ENCODE measurements around the gene NCBP1.

DNA sequence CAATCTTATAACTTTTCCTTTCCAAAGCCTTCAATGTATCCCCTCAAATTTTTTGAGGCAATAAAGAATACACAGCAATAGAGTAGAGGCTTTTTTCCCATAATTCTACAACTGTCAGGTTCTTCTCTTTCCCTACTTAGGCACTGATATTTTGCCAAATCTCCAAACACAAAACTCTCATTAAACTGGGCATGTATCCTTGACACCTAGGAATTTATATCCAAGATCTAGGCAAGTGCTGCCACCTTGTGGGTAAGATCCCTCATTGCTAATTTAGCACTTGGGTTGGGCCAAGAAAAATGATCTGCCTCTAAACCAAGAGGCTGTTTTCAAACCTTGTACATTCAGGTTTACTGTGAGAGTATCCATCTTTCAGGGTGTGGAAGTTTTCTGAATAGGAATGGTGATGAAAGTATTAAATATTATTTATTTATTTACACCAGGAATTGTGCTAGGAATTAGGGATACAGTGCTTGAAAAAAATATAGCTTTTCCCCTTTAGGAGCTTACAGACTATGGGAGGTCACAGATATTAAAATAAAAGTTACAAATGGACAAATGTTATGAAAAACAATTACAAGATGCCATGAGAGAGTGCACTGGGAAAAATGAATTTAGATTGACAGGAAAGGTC is 18.1 kb upstream of the NCBP1 start:
- no peak for TF ChIP-seq RCOR1 (IDR thresholded peaks at IDR 0.05; ENCODE audit: low read length)
- TF ChIP-seq, protein P1, sequence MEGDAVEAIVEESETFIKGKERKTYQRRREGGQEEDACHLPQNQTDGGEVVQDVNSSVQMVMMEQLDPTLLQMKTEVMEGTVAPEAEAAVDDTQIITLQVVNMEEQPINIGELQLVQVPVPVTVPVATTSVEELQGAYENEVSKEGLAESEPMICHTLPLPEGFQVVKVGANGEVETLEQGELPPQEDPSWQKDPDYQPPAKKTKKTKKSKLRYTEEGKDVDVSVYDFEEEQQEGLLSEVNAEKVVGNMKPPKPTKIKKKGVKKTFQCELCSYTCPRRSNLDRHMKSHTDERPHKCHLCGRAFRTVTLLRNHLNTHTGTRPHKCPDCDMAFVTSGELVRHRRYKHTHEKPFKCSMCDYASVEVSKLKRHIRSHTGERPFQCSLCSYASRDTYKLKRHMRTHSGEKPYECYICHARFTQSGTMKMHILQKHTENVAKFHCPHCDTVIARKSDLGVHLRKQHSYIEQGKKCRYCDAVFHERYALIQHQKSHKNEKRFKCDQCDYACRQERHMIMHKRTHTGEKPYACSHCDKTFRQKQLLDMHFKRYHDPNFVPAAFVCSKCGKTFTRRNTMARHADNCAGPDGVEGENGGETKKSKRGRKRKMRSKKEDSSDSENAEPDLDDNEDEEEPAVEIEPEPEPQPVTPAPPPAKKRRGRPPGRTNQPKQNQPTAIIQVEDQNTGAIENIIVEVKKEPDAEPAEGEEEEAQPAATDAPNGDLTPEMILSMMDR (IDR thresholded peaks at IDR 0.05): peak; percentile 85
- TF ChIP-seq EP300 (IDR thresholded peaks at IDR 0.05; ENCODE audit: borderline replicate concordance in 1 of 2, low read depth in 1 of 2, low read length in 1 of 2): no peak
- TF ChIP-seq CHD2 (IDR thresholded peaks at IDR 0.05; ENCODE audit: low read length, partially characterized antibody): no peak
- no peak for TF ChIP-seq GATA2 (CRISPR knock-in tag; IDR thresholded peaks at IDR 0.05)
- TF ChIP-seq, protein P2, sequence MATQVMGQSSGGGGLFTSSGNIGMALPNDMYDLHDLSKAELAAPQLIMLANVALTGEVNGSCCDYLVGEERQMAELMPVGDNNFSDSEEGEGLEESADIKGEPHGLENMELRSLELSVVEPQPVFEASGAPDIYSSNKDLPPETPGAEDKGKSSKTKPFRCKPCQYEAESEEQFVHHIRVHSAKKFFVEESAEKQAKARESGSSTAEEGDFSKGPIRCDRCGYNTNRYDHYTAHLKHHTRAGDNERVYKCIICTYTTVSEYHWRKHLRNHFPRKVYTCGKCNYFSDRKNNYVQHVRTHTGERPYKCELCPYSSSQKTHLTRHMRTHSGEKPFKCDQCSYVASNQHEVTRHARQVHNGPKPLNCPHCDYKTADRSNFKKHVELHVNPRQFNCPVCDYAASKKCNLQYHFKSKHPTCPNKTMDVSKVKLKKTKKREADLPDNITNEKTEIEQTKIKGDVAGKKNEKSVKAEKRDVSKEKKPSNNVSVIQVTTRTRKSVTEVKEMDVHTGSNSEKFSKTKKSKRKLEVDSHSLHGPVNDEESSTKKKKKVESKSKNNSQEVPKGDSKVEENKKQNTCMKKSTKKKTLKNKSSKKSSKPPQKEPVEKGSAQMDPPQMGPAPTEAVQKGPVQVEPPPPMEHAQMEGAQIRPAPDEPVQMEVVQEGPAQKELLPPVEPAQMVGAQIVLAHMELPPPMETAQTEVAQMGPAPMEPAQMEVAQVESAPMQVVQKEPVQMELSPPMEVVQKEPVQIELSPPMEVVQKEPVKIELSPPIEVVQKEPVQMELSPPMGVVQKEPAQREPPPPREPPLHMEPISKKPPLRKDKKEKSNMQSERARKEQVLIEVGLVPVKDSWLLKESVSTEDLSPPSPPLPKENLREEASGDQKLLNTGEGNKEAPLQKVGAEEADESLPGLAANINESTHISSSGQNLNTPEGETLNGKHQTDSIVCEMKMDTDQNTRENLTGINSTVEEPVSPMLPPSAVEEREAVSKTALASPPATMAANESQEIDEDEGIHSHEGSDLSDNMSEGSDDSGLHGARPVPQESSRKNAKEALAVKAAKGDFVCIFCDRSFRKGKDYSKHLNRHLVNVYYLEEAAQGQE (IDR thresholded peaks at IDR 0.05; ENCODE audit: low read depth, low read length): no peak
- TF ChIP-seq, protein P3, sequence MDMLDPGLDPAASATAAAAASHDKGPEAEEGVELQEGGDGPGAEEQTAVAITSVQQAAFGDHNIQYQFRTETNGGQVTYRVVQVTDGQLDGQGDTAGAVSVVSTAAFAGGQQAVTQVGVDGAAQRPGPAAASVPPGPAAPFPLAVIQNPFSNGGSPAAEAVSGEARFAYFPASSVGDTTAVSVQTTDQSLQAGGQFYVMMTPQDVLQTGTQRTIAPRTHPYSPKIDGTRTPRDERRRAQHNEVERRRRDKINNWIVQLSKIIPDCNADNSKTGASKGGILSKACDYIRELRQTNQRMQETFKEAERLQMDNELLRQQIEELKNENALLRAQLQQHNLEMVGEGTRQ (IDR thresholded peaks at IDR 0.05; ENCODE audit: borderline replicate concordance, low read depth, low read length): no peak

All from SK-N-SH (cell line).